Measurements from ENCODE around the gene CPLX3.

DNA sequence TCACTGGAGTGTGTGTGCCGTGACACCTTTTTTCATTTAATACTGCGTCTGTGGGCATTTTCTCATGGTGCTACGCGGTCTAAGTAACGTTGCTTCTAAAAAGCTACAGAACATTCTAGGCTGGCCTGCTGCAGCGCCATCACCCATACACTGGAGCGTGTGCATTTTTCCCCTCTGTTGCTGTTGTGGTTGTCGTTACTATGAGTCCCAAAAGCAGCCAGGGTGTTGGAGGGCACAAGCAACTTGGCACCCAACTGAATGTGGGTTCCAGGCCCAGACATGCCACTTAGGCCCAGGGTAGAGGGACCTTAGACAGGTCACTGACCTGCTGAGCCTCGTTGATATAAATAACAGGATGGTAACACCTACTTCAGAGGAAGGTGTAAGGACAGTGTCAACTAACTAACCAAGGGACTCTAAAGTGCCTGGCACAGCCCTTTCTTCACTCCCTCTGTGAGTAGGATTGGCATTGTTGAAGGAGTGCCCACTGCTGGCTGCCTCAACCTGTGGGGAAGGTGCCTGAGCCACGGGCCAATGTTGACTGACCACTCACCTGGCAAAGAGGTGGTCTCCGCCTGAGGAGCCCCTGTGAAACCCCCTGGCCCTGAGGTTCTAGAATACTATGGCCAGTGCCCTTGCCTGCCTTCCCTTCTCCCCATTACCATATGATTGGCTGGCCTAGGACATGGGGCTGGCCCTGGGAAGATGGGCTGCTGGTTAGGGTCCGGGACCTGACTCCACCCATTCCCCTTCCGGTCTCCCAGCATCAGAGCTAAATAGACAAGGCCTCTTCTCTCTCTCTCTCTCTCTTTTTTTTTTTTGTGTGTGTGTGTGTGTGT, 41.0 kb upstream of the CPLX3 start:
- TF ChIP-seq, protein P1, sequence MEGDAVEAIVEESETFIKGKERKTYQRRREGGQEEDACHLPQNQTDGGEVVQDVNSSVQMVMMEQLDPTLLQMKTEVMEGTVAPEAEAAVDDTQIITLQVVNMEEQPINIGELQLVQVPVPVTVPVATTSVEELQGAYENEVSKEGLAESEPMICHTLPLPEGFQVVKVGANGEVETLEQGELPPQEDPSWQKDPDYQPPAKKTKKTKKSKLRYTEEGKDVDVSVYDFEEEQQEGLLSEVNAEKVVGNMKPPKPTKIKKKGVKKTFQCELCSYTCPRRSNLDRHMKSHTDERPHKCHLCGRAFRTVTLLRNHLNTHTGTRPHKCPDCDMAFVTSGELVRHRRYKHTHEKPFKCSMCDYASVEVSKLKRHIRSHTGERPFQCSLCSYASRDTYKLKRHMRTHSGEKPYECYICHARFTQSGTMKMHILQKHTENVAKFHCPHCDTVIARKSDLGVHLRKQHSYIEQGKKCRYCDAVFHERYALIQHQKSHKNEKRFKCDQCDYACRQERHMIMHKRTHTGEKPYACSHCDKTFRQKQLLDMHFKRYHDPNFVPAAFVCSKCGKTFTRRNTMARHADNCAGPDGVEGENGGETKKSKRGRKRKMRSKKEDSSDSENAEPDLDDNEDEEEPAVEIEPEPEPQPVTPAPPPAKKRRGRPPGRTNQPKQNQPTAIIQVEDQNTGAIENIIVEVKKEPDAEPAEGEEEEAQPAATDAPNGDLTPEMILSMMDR (IDR thresholded peaks at IDR 0.05): no peak
- TF ChIP-seq POLR2A (IDR thresholded peaks at IDR 0.05): no peak
